A549 (cell line): ENCODE data around the gene LGALS4. TPM values are rescaled to one million over a fixed set of nuclear protein-coding genes. Genes with fewer than 3 reads are reported as not detected.
A peak's percentile ranks its signal among the peaks of the same experiment; 100 is the strongest.
"Not testable (repeated sequence)": the region's sequence is repeated elsewhere in the genome, so short reads cannot be mapped to it uniquely, and the experiment has no call there.

ENCODE experiments used
- ATAC-seq, 2 experiments: fragments of 200-7000 bp in 1 of 2; fragments of >200 bp in 1 of 2; cut with Nextera tagmentation in 1 of 2; cut with Tn5 transposase in 1 of 2; 3 replicates each; pipeline versions ENCODE4 v1.8.0 to v1.9.1; 2018 to 2020; ENCODE audit warnings: mild to moderate bottlenecking in 1 of 2, moderate library complexity in 1 of 2
- CTCF ChIA-PET: fragments of 300-600 bp; sonication (Branson Sonifier 250); formaldehyde crosslinking; extraction: SDS; loops from one replicate; lab custom pipeline; 2021; ENCODE audit warnings: antibody characterized with exemption, inconsistent platforms; lab: Yijun Ruan, JAX
- POLR2A ChIA-PET: fragments of 350-600 bp; formaldehyde crosslinking; extraction: SDS; loops from one replicate; lab custom pipeline; 2021; ENCODE audit warnings: antibody characterized with exemption, inconsistent platforms; lab: Yijun Ruan, JAX
- DNase-seq, 2 experiments: peaks; one replicate each; pipeline versions ENCODE4 v3.0.0 to v3.0.0-alpha.2; 2011 to 2016; ENCODE audit warnings: low read depth in 1 of 2, low spot score in 1 of 2
- FAIRE-seq: peaks from 2 replicates; lab custom pipeline; 2011; peaks lifted over from hg19 to GRCh38; lab: Jason Lieb, UNC
- H3K27ac ChIP-seq, 2 experiments: fragments of >200 bp; sonication (Bioruptor Twin); formaldehyde crosslinking; 3 replicates each; pipeline ENCODE4 v1.5.1; 2016 to 2017
- H3K4me1 ChIP-seq: fragments of >200 bp; sonication (Bioruptor Twin); formaldehyde crosslinking; 3 replicates; pipeline ENCODE4 v1.6.1; 2016
- H3K4me2 ChIP-seq: fragments of >200 bp; sonication (Bioruptor Twin); formaldehyde crosslinking; 3 replicates; pipeline ENCODE4 v1.6.1; 2016
- H3K4me3 ChIP-seq: fragments of >200 bp; sonication (Bioruptor Twin); formaldehyde crosslinking; 3 replicates; pipeline ENCODE4 v1.5.1; 2016
- H3K9me3 ChIP-seq: fragments of >200 bp; sonication (Bioruptor Twin); formaldehyde crosslinking; 3 replicates; pipeline ENCODE4 v1.6.1; 2016
- BHLHE40 ChIP-seq: IDR thresholded peaks from 2 replicates; pipeline ENCODE4 v1.6.1; 2012; ENCODE audit warnings: low read depth, low read length, inconsistent platforms
- CBX2 ChIP-seq: fragments of 200-600 bp; sonication (generic); IDR thresholded peaks from 2 replicates; pipeline ENCODE4 v1.6.1; 2016; ENCODE audit warnings: low read depth, mild to moderate bottlenecking, borderline replicate concordance
- CEBPB ChIP-seq, 2 experiments: fragments of >200 bp in 1 of 2; sonication (Bioruptor Twin) in 1 of 2; formaldehyde crosslinking in 1 of 2; IDR thresholded peaks; 2 replicates each; pipeline ENCODE4 v1.6.1; 2012 to 2016
- CHD2 ChIP-seq: fragments of 150-350 bp; IDR thresholded peaks from 2 replicates; pipeline ENCODE4 v1.6.1; 2014; ENCODE audit warnings: low read length; ENCODE audit not compliant: partially characterized antibody
- EHF ChIP-seq: fragments of 250-450 bp; sonication (Bioruptor Pico); IDR thresholded peaks from 2 replicates; pipeline ENCODE4 v1.5.0; 2020; ENCODE audit warnings: mild to moderate bottlenecking
- FOSL2 ChIP-seq, 2 experiments: fragments of 450-650 bp in 1 of 2; fragments of >200 bp in 1 of 2; sonication (Bioruptor Twin) in 1 of 2; formaldehyde crosslinking; IDR thresholded peaks; 2 replicates each; pipeline versions ENCODE4 v1.5.0 to v1.6.1; 2016 to 2020; ENCODE audit warnings: mild to moderate bottlenecking in 1 of 2, moderate library complexity in 1 of 2
- GATA3 ChIP-seq: IDR thresholded peaks from 2 replicates; pipeline ENCODE4 v1.6.1; 2012; ENCODE audit warnings: borderline replicate concordance
- HEYL ChIP-seq: fragments of 250-450 bp; sonication (Bioruptor Pico); IDR thresholded peaks from 2 replicates; pipeline ENCODE4 v1.8.0; 2021; ENCODE audit warnings: mild to moderate bottlenecking, moderate library complexity
- HOXA7 ChIP-seq: fragments of 250-450 bp; sonication (Bioruptor Pico); IDR thresholded peaks from 2 replicates; pipeline ENCODE4 v1.5.0; 2020; ENCODE audit warnings: mild to moderate bottlenecking, moderate library complexity
- HOXB5 ChIP-seq: fragments of 250-450 bp; sonication (Bioruptor Pico); IDR thresholded peaks from 2 replicates; pipeline ENCODE4 v1.5.0; 2020; ENCODE audit warnings: mild to moderate bottlenecking, moderate library complexity
- JUNB ChIP-seq: fragments of >200 bp; sonication (Bioruptor Twin); formaldehyde crosslinking; IDR thresholded peaks from 2 replicates; pipeline ENCODE4 v1.6.1; 2016
- KDM1A ChIP-seq: fragments of 200-600 bp; sonication (generic); IDR thresholded peaks from 2 replicates; pipeline ENCODE4 v1.6.1; 2016; ENCODE audit warnings: low read depth, mild to moderate bottlenecking
- MAFK ChIP-seq: fragments of 450-650 bp; IDR thresholded peaks from 2 replicates; pipeline ENCODE4 v1.6.1; 2014; ENCODE audit not compliant: partially characterized antibody
- PHF8 ChIP-seq: fragments of 200-600 bp; sonication (generic); IDR thresholded peaks from 2 replicates; pipeline ENCODE4 v1.6.1; 2016; ENCODE audit warnings: low read depth, mild to moderate bottlenecking, antibody characterized with exemption, moderate library complexity, borderline replicate concordance
- POLR2A ChIP-seq: IDR thresholded peaks from 2 replicates; pipeline ENCODE4 v1.6.1; 2012; ENCODE audit warnings: mild to moderate bottlenecking, low read length
- POLR2AphosphoS2 ChIP-seq: conservative IDR thresholded peaks from 2 replicates; pipeline ENCODE4 v1.6.1; 2012; ENCODE audit warnings: low read length, improper control_type of control experiment, inconsistent platforms
- RARB ChIP-seq: fragments of 250-450 bp; sonication (Bioruptor Pico); IDR thresholded peaks from 2 replicates; pipeline ENCODE4 v1.8.0; 2021; ENCODE audit warnings: mild to moderate bottlenecking, moderate library complexity
- SMC3 ChIP-seq: fragments of >200 bp; sonication (Bioruptor Twin); formaldehyde crosslinking; IDR thresholded peaks from 3 replicates; pipeline ENCODE4 v1.6.1; 2018; ENCODE audit warnings: inconsistent platforms
- SREBF2 ChIP-seq: fragments of 450-650 bp; IDR thresholded peaks from 2 replicates; pipeline ENCODE4 v1.6.1; 2014; ENCODE audit warnings: mild to moderate bottlenecking, moderate library complexity
- TP53 ChIP-seq: fragments of 250-450 bp; sonication (Bioruptor Pico); IDR thresholded peaks from 2 replicates; pipeline ENCODE4 v1.5.0; 2021; ENCODE audit warnings: mild to moderate bottlenecking, moderate library complexity
- ZFP36 ChIP-seq: fragments of 450-650 bp; IDR thresholded peaks from 2 replicates; pipeline ENCODE4 v1.6.1; 2014; ENCODE audit warnings: borderline replicate concordance; ENCODE audit not compliant: partially characterized antibody
- ZNF302 ChIP-seq: fragments of 250-450 bp; sonication (Bioruptor Pico); IDR thresholded peaks from 2 replicates; pipeline ENCODE4 v1.9.0; 2021; ENCODE audit warnings: inconsistent platforms, mild to moderate bottlenecking, moderate library complexity
- ZSCAN20 ChIP-seq: fragments of 250-450 bp; sonication (Bioruptor Pico); IDR thresholded peaks from 2 replicates; pipeline ENCODE4 v1.8.0; 2022; ENCODE audit warnings: mild to moderate bottlenecking, moderate library complexity
- WGBS: methylation state at CpG from one replicate; pipeline ENCODE4 v1.1.6; 2017; ENCODE audit errors: missing lambda C conversion rate; 5-methylcytosine and 5-hydroxymethylcytosine counted together
- polyA plus RNA-seq, 4 experiments: library from polyadenylated mRNA; depleted of rRNA in 3 of 4; stranded (reverse); fragments of >200 nt; fragmentation: RNase III in 1 of 4; extraction: RNeasy Plus Mini Kit Qiagen cat#74134 plus additional on column Dnase treatment in 1 of 4; gene quantifications; 2 replicates in 3 of 4; 3 replicates in 1 of 4; pipeline ENCODE4 v1.2.3, GENCODE V29; 2011 to 2017
- TF ChIP-seq, protein P1 (sequence below): fragments of >200 bp; sonication (Bioruptor Twin); formaldehyde crosslinking; IDR thresholded peaks from 3 replicates; pipeline ENCODE4 v1.5.1; 2016
- TF ChIP-seq, protein P2 (sequence below): IDR thresholded peaks from 2 replicates; pipeline ENCODE4 v1.6.1; 2012; ENCODE audit warnings: low read depth, borderline replicate concordance
- TF ChIP-seq, protein P3 (sequence below): fragments of 450-650 bp; IDR thresholded peaks from 2 replicates; pipeline ENCODE4 v1.6.1; 2014; ENCODE audit warnings: antibody characterized with exemption
- TF ChIP-seq, protein P4 (sequence below): fragments of >200 bp; sonication (Bioruptor Twin); formaldehyde crosslinking; IDR thresholded peaks from 2 replicates; pipeline ENCODE4 v1.6.1; 2016
- TF ChIP-seq, protein P5 (sequence below): fragments of 250-450 bp; sonication (Bioruptor Pico); IDR thresholded peaks from 2 replicates; pipeline ENCODE4 v1.5.0; 2021; ENCODE audit warnings: mild to moderate bottlenecking, moderate library complexity, borderline replicate concordance
- TF ChIP-seq, protein P6 (sequence below): fragments of 250-450 bp; sonication (Bioruptor Pico); IDR thresholded peaks from 2 replicates; pipeline ENCODE4 v1.5.0; 2020; ENCODE audit warnings: low read depth, mild to moderate bottlenecking, moderate library complexity

LGALS4 gene
- polyA plus RNA-seq, 2 of the 4 experiments (the other 2 are of a cell fraction), result 0.94 to 2.5 TPM

DNA sequence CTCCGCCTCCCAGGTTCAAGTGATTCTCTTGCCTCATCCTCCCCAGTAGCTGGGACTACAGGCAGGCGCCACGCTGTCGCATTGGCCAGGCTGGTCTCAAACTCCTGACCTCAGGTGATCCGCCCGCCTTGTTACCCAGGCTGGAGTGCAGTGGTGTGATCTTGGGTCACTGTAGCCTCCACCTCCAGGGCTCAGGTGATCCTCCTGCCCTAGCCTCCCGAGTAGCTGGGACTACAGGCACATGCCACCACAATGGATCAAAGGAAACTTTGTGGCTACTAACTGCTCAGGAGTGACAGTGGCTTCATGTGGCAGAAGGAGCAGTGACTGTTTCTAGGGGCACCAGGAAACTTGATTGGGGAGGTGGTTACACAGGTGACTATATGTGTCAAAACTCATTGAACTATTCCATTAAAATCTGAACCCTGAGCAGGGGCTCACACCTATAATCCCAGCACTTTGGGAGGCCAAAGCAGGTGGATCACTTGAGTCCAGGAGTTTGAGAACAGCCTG, 27.5 kb downstream of the LGALS4 start:
- H3K9me3 ChIP-seq, result no peaks in the 10 kb centered on the region
- H3K4me3 ChIP-seq, result no peak overlapping the region
- no peak for FAIRE-seq
- peak overlapping the region; percentile 22 to 37; a peak in 5 of 6 replicates for H3K27ac ChIP-seq
- no peak for DNase-seq
- no peak for TF ChIP-seq HOXB5 (CRISPR knock-in tag)
- no peak for TF ChIP-seq CHD2
- TF ChIP-seq PHF8, result no peak
- no peak for TF ChIP-seq SMC3
- no peak for TF ChIP-seq TP53 (CRISPR knock-in tag)
- TF ChIP-seq, protein P1, sequence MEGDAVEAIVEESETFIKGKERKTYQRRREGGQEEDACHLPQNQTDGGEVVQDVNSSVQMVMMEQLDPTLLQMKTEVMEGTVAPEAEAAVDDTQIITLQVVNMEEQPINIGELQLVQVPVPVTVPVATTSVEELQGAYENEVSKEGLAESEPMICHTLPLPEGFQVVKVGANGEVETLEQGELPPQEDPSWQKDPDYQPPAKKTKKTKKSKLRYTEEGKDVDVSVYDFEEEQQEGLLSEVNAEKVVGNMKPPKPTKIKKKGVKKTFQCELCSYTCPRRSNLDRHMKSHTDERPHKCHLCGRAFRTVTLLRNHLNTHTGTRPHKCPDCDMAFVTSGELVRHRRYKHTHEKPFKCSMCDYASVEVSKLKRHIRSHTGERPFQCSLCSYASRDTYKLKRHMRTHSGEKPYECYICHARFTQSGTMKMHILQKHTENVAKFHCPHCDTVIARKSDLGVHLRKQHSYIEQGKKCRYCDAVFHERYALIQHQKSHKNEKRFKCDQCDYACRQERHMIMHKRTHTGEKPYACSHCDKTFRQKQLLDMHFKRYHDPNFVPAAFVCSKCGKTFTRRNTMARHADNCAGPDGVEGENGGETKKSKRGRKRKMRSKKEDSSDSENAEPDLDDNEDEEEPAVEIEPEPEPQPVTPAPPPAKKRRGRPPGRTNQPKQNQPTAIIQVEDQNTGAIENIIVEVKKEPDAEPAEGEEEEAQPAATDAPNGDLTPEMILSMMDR, result no peak
- no peak for TF ChIP-seq ZNF302 (CRISPR knock-in tag)
- no peak for TF ChIP-seq KDM1A
- TF ChIP-seq SREBF2, result no peak
- TF ChIP-seq, protein P2, sequence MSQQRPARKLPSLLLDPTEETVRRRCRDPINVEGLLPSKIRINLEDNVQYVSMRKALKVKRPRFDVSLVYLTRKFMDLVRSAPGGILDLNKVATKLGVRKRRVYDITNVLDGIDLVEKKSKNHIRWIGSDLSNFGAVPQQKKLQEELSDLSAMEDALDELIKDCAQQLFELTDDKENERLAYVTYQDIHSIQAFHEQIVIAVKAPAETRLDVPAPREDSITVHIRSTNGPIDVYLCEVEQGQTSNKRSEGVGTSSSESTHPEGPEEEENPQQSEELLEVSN, result no peak
- TF ChIP-seq, protein P3, sequence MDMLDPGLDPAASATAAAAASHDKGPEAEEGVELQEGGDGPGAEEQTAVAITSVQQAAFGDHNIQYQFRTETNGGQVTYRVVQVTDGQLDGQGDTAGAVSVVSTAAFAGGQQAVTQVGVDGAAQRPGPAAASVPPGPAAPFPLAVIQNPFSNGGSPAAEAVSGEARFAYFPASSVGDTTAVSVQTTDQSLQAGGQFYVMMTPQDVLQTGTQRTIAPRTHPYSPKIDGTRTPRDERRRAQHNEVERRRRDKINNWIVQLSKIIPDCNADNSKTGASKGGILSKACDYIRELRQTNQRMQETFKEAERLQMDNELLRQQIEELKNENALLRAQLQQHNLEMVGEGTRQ, result no peak
- TF ChIP-seq HEYL (CRISPR knock-in tag), result no peak
- no peak for TF ChIP-seq ZFP36
- TF ChIP-seq GATA3, result no peak
- TF ChIP-seq BHLHE40, result no peak
- no peak for TF ChIP-seq RARB (CRISPR knock-in tag)
- TF ChIP-seq, protein P4, sequence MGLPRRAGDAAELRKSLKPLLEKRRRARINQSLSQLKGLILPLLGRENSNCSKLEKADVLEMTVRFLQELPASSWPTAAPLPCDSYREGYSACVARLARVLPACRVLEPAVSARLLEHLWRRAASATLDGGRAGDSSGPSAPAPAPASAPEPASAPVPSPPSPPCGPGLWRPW, result no peak
- TF ChIP-seq, protein P5, sequence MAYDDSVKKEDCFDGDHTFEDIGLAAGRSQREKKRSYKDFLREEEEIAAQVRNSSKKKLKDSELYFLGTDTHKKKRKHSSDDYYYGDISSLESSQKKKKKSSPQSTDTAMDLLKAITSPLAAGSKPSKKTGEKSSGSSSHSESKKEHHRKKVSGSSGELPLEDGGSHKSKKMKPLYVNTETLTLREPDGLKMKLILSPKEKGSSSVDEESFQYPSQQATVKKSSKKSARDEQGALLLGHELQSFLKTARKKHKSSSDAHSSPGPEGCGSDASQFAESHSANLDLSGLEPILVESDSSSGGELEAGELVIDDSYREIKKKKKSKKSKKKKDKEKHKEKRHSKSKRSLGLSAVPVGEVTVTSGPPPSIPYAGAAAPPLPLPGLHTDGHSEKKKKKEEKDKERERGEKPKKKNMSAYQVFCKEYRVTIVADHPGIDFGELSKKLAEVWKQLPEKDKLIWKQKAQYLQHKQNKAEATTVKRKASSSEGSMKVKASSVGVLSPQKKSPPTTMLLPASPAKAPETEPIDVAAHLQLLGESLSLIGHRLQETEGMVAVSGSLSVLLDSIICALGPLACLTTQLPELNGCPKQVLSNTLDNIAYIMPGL (CRISPR knock-in tag), result no peak
- no peak for TF ChIP-seq HOXA7 (CRISPR knock-in tag)
- no peak for TF ChIP-seq POLR2A
- TF ChIP-seq, all 56 proteins: peak for 0
- ChIA-PET CTCF (interaction anchor here (0.6 to 3.0 kb wide), 3 partner anchors 15 to 149 kb away, joined by 3 to 22 read pairs (median 4); no protein-coding TSS in a partner anchor), POLR2A (no interaction called here)
- WGBS, result 90% methylated on average over 7 of the region's 7 CpGs
- Histone ChIP-seq H3K4me2 (no peak overlapping the region), H3K4me1 (peaks cover 19% of the 10 kb centered on the region)
- no peak for ATAC-seq

DNA sequence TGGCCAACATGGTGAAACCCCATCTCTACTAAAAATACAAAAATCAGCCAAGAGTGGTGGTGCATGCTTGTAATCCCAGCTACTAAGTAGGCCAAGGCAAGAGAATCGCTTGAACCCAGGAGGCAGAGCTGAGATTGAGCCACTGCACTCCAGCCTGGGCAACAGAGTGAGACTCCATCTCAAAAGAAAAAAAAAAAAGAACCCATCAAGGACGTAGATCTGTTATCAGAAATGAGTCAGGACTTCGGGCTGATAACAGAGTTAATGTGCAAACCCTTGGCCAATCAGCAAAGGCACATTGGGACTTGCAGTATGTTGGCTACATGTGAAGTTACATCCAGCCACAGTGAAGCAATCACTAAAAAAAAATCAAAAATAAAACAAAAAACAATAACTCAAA, 28.5 kb downstream of the LGALS4 start:
- POLR2A ChIA-PET, result no interaction called here
- peaks cover 19% of the 10 kb centered on the region for H3K4me1 ChIP-seq
- FAIRE-seq, result peak; percentile 96
- TF ChIP-seq TP53 (CRISPR knock-in tag), result no peak
- 0 out of 2 replicates have a peak, but pooled peaks have one; percentile 1 for TF ChIP-seq KDM1A
- TF ChIP-seq GATA3, result peak; percentile 90
- TF ChIP-seq ZFP36, result no peak
- no peak for TF ChIP-seq BHLHE40
- peak; percentile 38 for TF ChIP-seq FOSL2 (IDR thresholded peaks at IDR 0.05)
- peak; percentile 27; the same call in 1 of the 2 replicates for TF ChIP-seq FOSL2 (CRISPR knock-in tag; IDR thresholded peaks at IDR 0.05)
- TF ChIP-seq JUNB, result peak; percentile 28; the same call in 1 of the 2 replicates
- no peak for TF ChIP-seq MAFK
- peak; percentile 57 to 70; a peak in 3 of 4 replicates for TF ChIP-seq CEBPB (IDR thresholded peaks at IDR 0.05)
- TF ChIP-seq, protein P6, sequence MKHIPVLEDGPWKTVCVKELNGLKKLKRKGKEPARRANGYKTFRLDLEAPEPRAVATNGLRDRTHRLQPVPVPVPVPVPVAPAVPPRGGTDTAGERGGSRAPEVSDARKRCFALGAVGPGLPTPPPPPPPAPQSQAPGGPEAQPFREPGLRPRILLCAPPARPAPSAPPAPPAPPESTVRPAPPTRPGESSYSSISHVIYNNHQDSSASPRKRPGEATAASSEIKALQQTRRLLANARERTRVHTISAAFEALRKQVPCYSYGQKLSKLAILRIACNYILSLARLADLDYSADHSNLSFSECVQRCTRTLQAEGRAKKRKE (CRISPR knock-in tag), result no peak
- TF ChIP-seq POLR2AphosphoS2, result no peak
- no peak for TF ChIP-seq EHF (CRISPR knock-in tag)
- no peak for TF ChIP-seq CBX2
- no peak for TF ChIP-seq ZSCAN20 (CRISPR knock-in tag)
- H3K4me2 ChIP-seq, result peak overlapping the region; percentile 55
- peak overlapping the region; percentile 22 to 59 for H3K27ac ChIP-seq
- peak; percentile 80 to 81 for DNase-seq
- H3K9me3 ChIP-seq, result no peaks in the 10 kb centered on the region
- 25% methylated on average over 3 of the region's 3 CpGs for WGBS
- ATAC-seq, result peak; percentile 61; a peak in 4 of 6 replicates
- no peak overlapping the region for H3K4me3 ChIP-seq
- CTCF ChIA-PET, result interaction anchor here (0.6 to 2.1 kb wide), 8 partner anchors 9 to 149 kb away, joined by 3 to 12 read pairs (median 4); partner anchors contain the start of genes MRPS12 and SARS2

DNA sequence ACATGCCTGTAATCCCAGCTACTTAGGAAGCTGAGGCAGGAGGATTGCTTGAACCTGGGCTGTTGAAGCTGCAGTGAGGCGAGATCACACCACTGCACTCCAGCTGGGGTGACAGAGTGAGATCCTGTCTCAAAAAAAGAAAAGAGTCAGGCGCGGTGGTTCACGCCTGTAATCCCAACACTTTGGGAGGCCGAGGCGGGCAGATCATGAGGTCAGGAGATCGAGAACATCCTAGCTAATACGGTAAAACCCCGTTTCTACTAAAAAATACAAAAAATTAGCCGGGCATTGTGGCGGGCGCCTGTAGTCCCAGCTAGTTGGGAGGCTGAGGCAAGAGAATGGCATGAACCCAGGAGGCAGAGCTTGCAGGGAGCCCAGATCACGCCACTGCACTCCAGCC, 30.5 kb downstream of the LGALS4 start:
- not testable (repeated sequence) for H3K4me1 ChIP-seq, DNase-seq, H3K4me2 ChIP-seq, H3K4me3 ChIP-seq, FAIRE-seq, H3K9me3 ChIP-seq, ATAC-seq, H3K27ac ChIP-seq
- WGBS, result 89% methylated on average over 13 of the region's 13 CpGs
- CTCF ChIA-PET, result interaction anchor here (0.7 to 2.2 kb wide), 6 partner anchors 13 to 95 kb away, joined by 3 to 12 read pairs (median 3); no protein-coding TSS in a partner anchor
- POLR2A ChIA-PET, result interaction anchor here (0.6 to 0.7 kb wide), 2 partner anchors 118 to 120 kb away, joined by 3 to 4 read pairs; partner anchors contain the start of gene NFKBIB
